Ishikawa (cell line): ENCODE results near the gene CDT1.

Experiments used
- CEBPB ChIP-seq: IDR thresholded peaks from 2 replicates; pipeline ENCODE4 v1.6.1; 2012
- CREB1 ChIP-seq: IDR thresholded peaks from 2 replicates; pipeline ENCODE4 v1.6.1; 2012; ENCODE audit warnings: low read depth
- EGR1 ChIP-seq: IDR thresholded peaks from 2 replicates; pipeline ENCODE4 v1.6.1; 2012
- EP300 ChIP-seq: IDR thresholded peaks from 2 replicates; pipeline ENCODE4 v1.6.1; 2012; ENCODE audit warnings: borderline replicate concordance
- FOXM1 ChIP-seq: IDR thresholded peaks from 2 replicates; pipeline ENCODE4 v1.6.1; 2012; ENCODE audit warnings: low read depth, borderline replicate concordance
- MAX ChIP-seq: IDR thresholded peaks from 2 replicates; pipeline ENCODE4 v1.6.1; 2012
- NFIC ChIP-seq: IDR thresholded peaks from 2 replicates; pipeline ENCODE4 v1.6.1; 2012
- RAD21 ChIP-seq: IDR thresholded peaks from 2 replicates; pipeline ENCODE4 v1.6.1; 2012; ENCODE audit warnings: low read depth
- TAF1 ChIP-seq: IDR thresholded peaks from 2 replicates; pipeline ENCODE4 v1.6.1; 2012; ENCODE audit warnings: low read depth, mild to moderate bottlenecking
- TCF12 ChIP-seq: IDR thresholded peaks from 2 replicates; pipeline ENCODE4 v1.6.1; 2012; ENCODE audit warnings: low read depth
- TEAD4 ChIP-seq: IDR thresholded peaks from 2 replicates; pipeline ENCODE4 v1.6.1; 2012
- USF1 ChIP-seq: IDR thresholded peaks from 2 replicates; pipeline ENCODE4 v1.6.1; 2012
- YY1 ChIP-seq: IDR thresholded peaks from 2 replicates; pipeline ENCODE4 v1.6.1; 2012; ENCODE audit warnings: low read depth
- ZBTB7A ChIP-seq: IDR thresholded peaks from 2 replicates; pipeline ENCODE4 v1.6.1; 2012; ENCODE audit warnings: low read depth
- TF ChIP-seq, protein P1 (sequence below): IDR thresholded peaks from 2 replicates; pipeline ENCODE4 v1.6.1; 2012; ENCODE audit warnings: low read depth, mild to moderate bottlenecking

The CDT1 gene

GRCh38 chr16:88819126-88819525 lies 15.5 kb downstream of the CDT1 start:
- no peak for TF ChIP-seq EGR1
- no peak for TF ChIP-seq TCF12
- no peak for TF ChIP-seq RAD21
- TF ChIP-seq CEBPB: no peak
- no peak for TF ChIP-seq USF1
- TF ChIP-seq TEAD4: no peak
- TF ChIP-seq YY1: no peak
- TF ChIP-seq TAF1: no peak
- TF ChIP-seq FOXM1: no peak
- TF ChIP-seq EP300: no peak
- TF ChIP-seq NFIC: no peak
- no peak for TF ChIP-seq CREB1
- TF ChIP-seq ZBTB7A: no peak
- TF ChIP-seq, protein P1, sequence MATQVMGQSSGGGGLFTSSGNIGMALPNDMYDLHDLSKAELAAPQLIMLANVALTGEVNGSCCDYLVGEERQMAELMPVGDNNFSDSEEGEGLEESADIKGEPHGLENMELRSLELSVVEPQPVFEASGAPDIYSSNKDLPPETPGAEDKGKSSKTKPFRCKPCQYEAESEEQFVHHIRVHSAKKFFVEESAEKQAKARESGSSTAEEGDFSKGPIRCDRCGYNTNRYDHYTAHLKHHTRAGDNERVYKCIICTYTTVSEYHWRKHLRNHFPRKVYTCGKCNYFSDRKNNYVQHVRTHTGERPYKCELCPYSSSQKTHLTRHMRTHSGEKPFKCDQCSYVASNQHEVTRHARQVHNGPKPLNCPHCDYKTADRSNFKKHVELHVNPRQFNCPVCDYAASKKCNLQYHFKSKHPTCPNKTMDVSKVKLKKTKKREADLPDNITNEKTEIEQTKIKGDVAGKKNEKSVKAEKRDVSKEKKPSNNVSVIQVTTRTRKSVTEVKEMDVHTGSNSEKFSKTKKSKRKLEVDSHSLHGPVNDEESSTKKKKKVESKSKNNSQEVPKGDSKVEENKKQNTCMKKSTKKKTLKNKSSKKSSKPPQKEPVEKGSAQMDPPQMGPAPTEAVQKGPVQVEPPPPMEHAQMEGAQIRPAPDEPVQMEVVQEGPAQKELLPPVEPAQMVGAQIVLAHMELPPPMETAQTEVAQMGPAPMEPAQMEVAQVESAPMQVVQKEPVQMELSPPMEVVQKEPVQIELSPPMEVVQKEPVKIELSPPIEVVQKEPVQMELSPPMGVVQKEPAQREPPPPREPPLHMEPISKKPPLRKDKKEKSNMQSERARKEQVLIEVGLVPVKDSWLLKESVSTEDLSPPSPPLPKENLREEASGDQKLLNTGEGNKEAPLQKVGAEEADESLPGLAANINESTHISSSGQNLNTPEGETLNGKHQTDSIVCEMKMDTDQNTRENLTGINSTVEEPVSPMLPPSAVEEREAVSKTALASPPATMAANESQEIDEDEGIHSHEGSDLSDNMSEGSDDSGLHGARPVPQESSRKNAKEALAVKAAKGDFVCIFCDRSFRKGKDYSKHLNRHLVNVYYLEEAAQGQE: no peak
- no peak for TF ChIP-seq MAX

GRCh38 chr16:88820385-88821025 lies 16.9 kb downstream of the CDT1 start:
- TF ChIP-seq ZBTB7A (no peak), USF1 (no peak), CEBPB (no peak), RAD21 (no peak), TAF1 (no peak), TCF12 (no peak), YY1 (no peak)
- TF ChIP-seq, protein P1: no peak

DNA sequence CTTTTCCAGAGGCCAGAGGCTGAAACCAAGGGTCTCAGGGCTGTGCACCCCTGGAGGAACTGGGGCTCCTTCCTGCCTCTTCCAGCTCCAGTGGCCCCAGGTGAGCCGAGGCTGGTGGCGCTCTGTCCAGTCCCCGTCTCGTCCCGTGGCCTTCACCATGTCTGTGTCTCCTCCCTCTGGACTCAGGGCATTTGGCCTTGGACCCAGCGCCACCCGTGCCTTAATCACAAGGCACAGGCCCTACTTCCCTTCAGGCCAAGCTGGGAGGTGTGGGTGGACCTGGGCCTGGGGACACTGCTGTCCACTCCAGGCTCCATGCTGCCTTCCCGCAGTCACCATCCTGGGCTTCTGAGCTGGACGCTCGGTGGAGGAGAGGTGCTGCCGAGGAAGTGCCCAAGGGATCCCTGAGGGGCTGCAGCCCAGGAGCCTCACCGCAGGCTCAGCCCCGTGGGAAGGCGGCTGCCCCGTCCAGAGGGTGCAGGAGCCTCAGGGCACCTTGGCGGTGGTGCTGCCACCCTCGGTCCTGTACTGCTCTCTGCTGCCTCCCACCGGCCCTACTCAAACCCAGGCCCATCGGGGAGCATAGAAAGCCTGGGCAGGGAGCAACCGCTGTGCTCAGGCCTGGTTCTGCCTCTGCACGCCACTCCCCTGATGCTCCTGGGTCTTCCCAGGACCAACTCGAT lies 17.7 kb downstream of the CDT1 start:
- TF ChIP-seq USF1 (no peak), ZBTB7A (no peak), CEBPB (no peak), TEAD4 (no peak), TAF1 (no peak), TCF12 (no peak), EP300 (no peak)
- TF ChIP-seq, protein P1: no peak

GRCh38 chr16:88822281-88823040 lies 18.9 kb downstream of the CDT1 start:
- no peak for TF ChIP-seq EGR1
- TF ChIP-seq RAD21: no peak
- no peak for TF ChIP-seq TEAD4
- TF ChIP-seq TCF12: no peak
- TF ChIP-seq TAF1: no peak
- TF ChIP-seq, protein P1: no peak
- TF ChIP-seq MAX: no peak
- TF ChIP-seq ZBTB7A: no peak
- TF ChIP-seq NFIC: no peak
- no peak for TF ChIP-seq CREB1
- no peak for TF ChIP-seq EP300
- TF ChIP-seq CEBPB: no peak
- TF ChIP-seq USF1: no peak
- no peak for TF ChIP-seq YY1
- no peak for TF ChIP-seq FOXM1
